Esophagus mucosa (tissue), 1 donor: Measurements from ENCODE around the gene NFAT5. TPM values are rescaled to one million over a fixed set of nuclear protein-coding genes. Genes with fewer than 3 reads are reported as not detected.
"Not testable (repeated sequence)": the region's sequence is repeated elsewhere in the genome, so short reads cannot be mapped to it uniquely, and the experiment has no call there.

Experiments used
- ATAC-seq: fragments of 200-7000 bp; cut with Tn5 transposase; one replicate; pipeline ENCODE4 v1.9.1; 2020
- total RNA-seq: library from RNA; stranded (reverse); gene quantifications from one replicate; pipeline ENCODE4 v1.2.4, GENCODE V29; 2023
- donor health status: DM: yes; HTN: yes; CAD: no.

Gene NFAT5
- total RNA-seq, 1 donor from 2014 or later: 28.3 TPM

GRCh38 chr16:69711115-69711740, 145.5 kb downstream of the NFAT5 start:
- peak; percentile 73 for ATAC-seq

GRCh38 chr16:69712277-69712676, 146.5 kb downstream of the NFAT5 start:
- ATAC-seq: peak; percentile 63

- no peak for ATAC-seq
Measured at GRCh38 chr16:69712914-69713581, 147.3 kb downstream of the NFAT5 start.

GRCh38 chr16:69717066-69717465, 151.3 kb downstream of the NFAT5 start:
- no peak for ATAC-seq

GRCh38 chr16:69718111-69718764, 152.5 kb downstream of the NFAT5 start:
- no peak for ATAC-seq

GRCh38 chr16:69720822-69721430, 155.2 kb downstream of the NFAT5 start:
- no peak for ATAC-seq

GRCh38 chr16:69721441-69721957, 155.7 kb downstream of the NFAT5 start:
- no peak for ATAC-seq

- ATAC-seq: no peak
Measured at GRCh38 chr16:69724414-69724873, 158.7 kb downstream of the NFAT5 start.

- ATAC-seq: no peak
Measured at GRCh38 chr16:69724981-69725479, 159.3 kb downstream of the NFAT5 start.

GRCh38 chr16:69725480-69726312, 159.9 kb downstream of the NFAT5 start:
- no peak for ATAC-seq

- ATAC-seq: peak; percentile 99
Measured at GRCh38 chr16:69726313-69727060, 160.7 kb downstream of the NFAT5 start, which contains the start of gene NQO1. TSS of gene NQO1 (minus strand) at chr16:69726560. CDS start at chr16:69726439, 121 bp downstream.

- ATAC-seq: no peak
Measured at GRCh38 chr16:69727916-69728270, 162.1 kb downstream of the NFAT5 start.

- not testable (repeated sequence) for ATAC-seq
Measured at GRCh38 chr16:69729030-69729429, 163.3 kb downstream of the NFAT5 start.

GRCh38 chr16:69731280-69731679, 165.5 kb downstream of the NFAT5 start:
- not testable (repeated sequence) for ATAC-seq

GRCh38 chr16:69732101-69732500, 166.3 kb downstream of the NFAT5 start:
- ATAC-seq: no peak

- ATAC-seq: peak; percentile 48
Measured at GRCh38 chr16:69741519-69741918, 175.8 kb downstream of the NFAT5 start.

- peak; percentile 52 for ATAC-seq
Measured at GRCh38 chr16:69741951-69742904, 176.5 kb downstream of the NFAT5 start.

- ATAC-seq: no peak
Measured at GRCh38 chr16:69744363-69745231, 178.8 kb downstream of the NFAT5 start.

GRCh38 chr16:69745232-69745612, 179.5 kb downstream of the NFAT5 start:
- no peak for ATAC-seq
